ENCODE results near the gene CBLB.

CBLB gene

DNA sequence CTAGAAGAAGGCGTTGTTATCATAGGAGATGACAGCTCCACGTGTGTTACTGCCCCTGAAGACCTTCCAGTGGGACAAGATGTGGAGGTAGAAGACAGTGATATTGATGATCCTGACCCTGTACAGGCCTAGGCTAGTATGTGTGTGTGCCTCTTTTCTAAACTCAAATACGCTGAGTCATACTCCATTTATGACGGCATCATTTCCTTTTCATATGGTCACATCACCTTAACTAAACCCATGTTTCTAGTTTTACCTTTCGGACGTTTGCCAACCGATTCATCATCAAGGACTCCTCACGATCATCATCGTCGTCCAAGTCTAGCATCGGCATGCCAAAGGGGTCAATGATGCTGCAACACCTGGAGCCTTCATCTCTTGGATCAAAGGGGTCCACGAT, 149.0 kb downstream of the CBLB start:
- Histone ChIP-seq H3K36me3 (ENCODE audit: control insufficient read depth in 1 of 2, insufficient read depth in 2 of 2, low read length in 2 of 2) (peaks cover 31 to 39% of the 10 kb centered on the region in 2 donors), H3K27ac (ENCODE audit: low read length) (no peak overlapping the region), H3K4me1 (ENCODE audit: control insufficient read depth in 1 of 2, insufficient read depth in 2 of 2, low read length in 2 of 2) (no peaks in the 10 kb centered on the region), H3K9me3 (ENCODE audit: control insufficient read depth in 1 of 2, low read length in 2 of 2) (no peaks in the 10 kb centered on the region), H3K4me3 (ENCODE audit: low read depth in 1 of 2, low read length in 2 of 2) (no peak overlapping the region), H3K27me3 (ENCODE audit: low read depth, low read length) (no peaks in the 10 kb centered on the region)

DNA sequence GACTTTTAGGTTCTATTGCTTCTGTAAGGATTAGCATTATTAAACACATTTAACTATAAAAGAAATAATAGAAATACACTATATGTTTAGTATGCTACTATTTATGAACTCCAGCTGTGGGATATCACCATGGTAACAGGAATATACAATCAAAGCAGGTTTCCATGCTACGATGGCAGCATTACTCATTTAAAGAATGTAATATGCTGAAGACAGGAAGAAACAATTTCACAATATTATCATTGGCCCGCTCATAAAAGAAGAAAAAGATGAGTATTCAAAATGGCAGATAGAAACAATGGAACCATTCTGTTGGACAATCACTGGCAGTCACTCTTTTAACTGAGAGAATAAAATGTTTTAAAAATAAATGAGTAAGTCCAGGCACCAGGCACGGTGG, 153.4 kb downstream of the CBLB start:
- no peak overlapping the region for H3K27ac ChIP-seq (ENCODE audit: low read length)
- no peaks in the 10 kb centered on the region for H3K9me3 ChIP-seq (ENCODE audit: control insufficient read depth in 1 of 2, low read length in 2 of 2)
- H3K36me3 ChIP-seq (ENCODE audit: control insufficient read depth in 1 of 2, insufficient read depth in 2 of 2, low read length in 2 of 2), result peaks cover 41 to 53% of the 10 kb centered on the region in 2 donors
- no peaks in the 10 kb centered on the region for H3K4me1 ChIP-seq (ENCODE audit: control insufficient read depth in 1 of 2, insufficient read depth in 2 of 2, low read length in 2 of 2)
- no peak overlapping the region for H3K4me3 ChIP-seq (ENCODE audit: low read depth in 1 of 2, low read length in 2 of 2)
- no peaks in the 10 kb centered on the region for H3K27me3 ChIP-seq (ENCODE audit: low read depth, low read length)

DNA sequence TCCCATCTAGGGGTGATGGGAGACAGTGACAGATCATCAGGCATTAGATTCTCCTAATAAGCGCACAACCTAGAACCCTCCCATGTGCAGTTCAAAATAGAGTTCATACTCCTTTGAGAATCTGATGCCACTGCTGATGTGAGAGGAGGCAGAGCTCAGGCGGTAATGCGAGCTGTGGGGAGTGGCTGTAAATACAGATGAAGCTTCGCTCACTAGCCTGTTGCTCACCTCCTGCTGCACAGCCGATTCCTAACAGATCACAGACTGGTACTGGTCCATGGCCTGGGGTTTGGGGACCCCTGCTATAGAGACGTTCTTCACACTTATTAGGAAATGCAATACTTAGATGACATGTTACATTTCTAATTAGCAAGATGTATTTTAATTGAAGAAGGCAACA, 154.4 kb downstream of the CBLB start:
- no peak overlapping the region for H3K27ac ChIP-seq (ENCODE audit: low read length)
- H3K4me3 ChIP-seq (ENCODE audit: low read depth in 1 of 2, low read length in 2 of 2), result no peak overlapping the region
- H3K9me3 ChIP-seq (ENCODE audit: control insufficient read depth in 1 of 2, low read length in 2 of 2), result no peaks in the 10 kb centered on the region
- no peaks in the 10 kb centered on the region for H3K4me1 ChIP-seq (ENCODE audit: control insufficient read depth in 1 of 2, insufficient read depth in 2 of 2, low read length in 2 of 2)
- H3K36me3 ChIP-seq (ENCODE audit: control insufficient read depth in 1 of 2, insufficient read depth in 2 of 2, low read length in 2 of 2), result peaks cover 34 to 45% of the 10 kb centered on the region in 2 donors
- no peaks in the 10 kb centered on the region for H3K27me3 ChIP-seq (ENCODE audit: low read depth, low read length)

DNA sequence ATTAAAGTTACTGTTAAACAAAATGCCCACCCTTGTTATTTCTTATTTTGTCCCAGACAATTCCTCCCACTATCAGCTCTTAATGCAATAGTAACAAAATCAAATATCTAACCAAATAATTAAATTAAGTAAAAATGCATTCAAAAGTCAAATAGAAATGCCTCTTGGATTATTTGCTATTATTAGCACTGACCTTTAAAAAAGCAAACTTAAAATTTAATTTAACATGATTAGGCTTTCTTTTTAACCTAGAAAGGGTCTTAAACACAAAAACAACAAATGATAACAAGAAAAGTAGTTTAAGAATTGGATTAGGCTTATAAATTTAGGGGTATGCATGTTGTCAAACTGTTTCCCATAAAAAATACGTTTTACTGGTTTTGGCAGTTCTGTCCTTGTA, 159.8 kb downstream of the CBLB start:
- Histone ChIP-seq H3K4me3 (ENCODE audit: low read depth in 1 of 2, low read length in 2 of 2) (no peak overlapping the region), H3K4me1 (ENCODE audit: control insufficient read depth in 1 of 2, insufficient read depth in 2 of 2, low read length in 2 of 2) (no peaks in the 10 kb centered on the region), H3K27ac (ENCODE audit: low read length) (no peak overlapping the region), H3K27me3 (ENCODE audit: low read depth, low read length) (no peaks in the 10 kb centered on the region), H3K36me3 (ENCODE audit: control insufficient read depth in 1 of 2, insufficient read depth in 2 of 2, low read length in 2 of 2) (peaks cover 11% of the 10 kb centered on the region in 2 donors), H3K9me3 (ENCODE audit: control insufficient read depth in 1 of 2, low read length in 2 of 2) (no peaks in the 10 kb centered on the region)

DNA sequence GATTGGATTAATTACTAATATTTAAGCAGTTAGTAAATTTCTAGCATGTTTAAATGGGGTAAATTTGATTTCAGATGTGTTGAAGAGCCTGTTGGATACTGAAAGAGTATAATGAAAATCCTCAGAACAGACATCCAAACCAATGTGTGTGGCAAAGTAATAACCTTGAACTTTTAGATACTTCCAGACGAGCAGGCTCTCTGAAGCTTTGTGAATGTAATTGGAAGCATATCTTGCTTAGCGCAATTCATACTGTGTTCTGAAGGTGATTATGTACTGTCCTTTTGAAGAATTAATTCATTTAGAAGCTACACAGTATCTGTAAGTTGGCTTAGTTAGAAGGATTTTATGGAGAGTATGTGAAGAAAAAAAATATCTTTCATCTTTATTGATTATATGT, 161.8 kb downstream of the CBLB start:
- Histone ChIP-seq H3K9me3 (ENCODE audit: control insufficient read depth in 1 of 2, low read length in 2 of 2) (no peaks in the 10 kb centered on the region), H3K27ac (ENCODE audit: low read length) (no peak overlapping the region), H3K4me1 (ENCODE audit: control insufficient read depth in 1 of 2, insufficient read depth in 2 of 2, low read length in 2 of 2) (no peaks in the 10 kb centered on the region), H3K36me3 (ENCODE audit: control insufficient read depth in 1 of 2, insufficient read depth in 2 of 2, low read length in 2 of 2) (peaks cover 8 to 16% of the 10 kb centered on the region in 2 donors), H3K27me3 (ENCODE audit: low read depth, low read length) (no peaks in the 10 kb centered on the region), H3K4me3 (ENCODE audit: low read depth in 1 of 2, low read length in 2 of 2) (no peak overlapping the region)

DNA sequence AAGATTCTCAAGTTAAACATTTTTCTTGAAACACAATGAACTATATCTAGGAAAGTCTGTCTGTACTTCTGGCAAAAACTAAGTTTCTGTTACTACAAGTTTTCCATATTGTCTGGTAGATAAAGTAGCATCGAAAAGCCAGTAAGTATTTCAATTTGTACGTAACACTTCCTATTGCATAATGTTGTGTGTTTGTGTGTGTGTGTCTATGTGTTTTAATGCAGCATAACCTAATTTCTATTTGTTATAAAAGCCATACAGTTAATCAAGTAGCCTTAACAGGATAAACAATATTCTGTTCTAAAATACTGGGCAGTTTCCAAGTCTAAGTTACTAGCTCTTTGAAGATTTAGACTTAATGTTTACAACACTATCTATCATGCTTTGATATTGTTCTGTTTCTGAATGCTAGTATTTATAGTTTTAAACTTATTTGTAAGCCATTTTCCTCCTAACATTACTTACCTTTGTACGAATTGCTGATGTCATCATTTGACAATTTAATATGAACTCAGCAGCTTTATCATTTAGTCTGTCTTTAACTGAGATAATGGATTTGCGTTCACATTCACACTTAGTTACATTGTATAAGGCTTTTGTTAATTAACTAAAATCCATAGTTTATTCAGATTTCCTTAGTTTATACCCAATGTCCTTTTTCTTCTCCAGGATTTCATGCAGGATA, 163.9 kb downstream of the CBLB start:
- Histone ChIP-seq H3K4me3 (ENCODE audit: low read depth in 1 of 2, low read length in 2 of 2) (no peak overlapping the region), H3K27me3 (ENCODE audit: low read depth, low read length) (no peaks in the 10 kb centered on the region), H3K9me3 (ENCODE audit: control insufficient read depth in 1 of 2, low read length in 2 of 2) (no peaks in the 10 kb centered on the region), H3K4me1 (ENCODE audit: control insufficient read depth in 1 of 2, insufficient read depth in 2 of 2, low read length in 2 of 2) (no peaks in the 10 kb centered on the region), H3K36me3 (ENCODE audit: control insufficient read depth in 1 of 2, insufficient read depth in 2 of 2, low read length in 2 of 2) (peaks cover 20 to 23% of the 10 kb centered on the region in 2 donors), H3K27ac (ENCODE audit: low read length) (no peak overlapping the region)

DNA sequence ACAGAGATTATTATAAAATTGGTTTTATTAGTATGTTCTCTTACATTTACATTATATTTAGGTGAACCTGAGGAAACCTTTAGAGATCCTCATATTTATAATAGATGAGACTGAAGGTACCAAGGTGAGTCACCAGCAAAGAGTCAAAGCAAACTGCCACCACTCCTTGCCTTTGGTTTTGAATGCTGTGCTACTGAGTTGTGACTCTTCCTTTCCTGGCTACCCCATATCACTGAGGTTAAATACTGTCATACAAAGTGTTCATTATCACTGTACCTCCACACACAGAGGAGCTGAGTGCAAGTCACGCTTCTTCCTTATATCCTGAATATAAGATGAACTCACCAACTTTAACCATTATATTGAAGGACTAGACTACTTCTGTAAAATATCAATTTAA, 168.2 kb downstream of the CBLB start:
- H3K9me3 ChIP-seq (ENCODE audit: control insufficient read depth in 1 of 2, low read length in 2 of 2), result no peaks in the 10 kb centered on the region
- no peaks in the 10 kb centered on the region for H3K4me1 ChIP-seq (ENCODE audit: control insufficient read depth in 1 of 2, insufficient read depth in 2 of 2, low read length in 2 of 2)
- no peak overlapping the region for H3K4me3 ChIP-seq (ENCODE audit: low read depth in 1 of 2, low read length in 2 of 2)
- no peak overlapping the region for H3K27ac ChIP-seq (ENCODE audit: low read length)
- H3K27me3 ChIP-seq (ENCODE audit: low read depth, low read length), result no peaks in the 10 kb centered on the region
- H3K36me3 ChIP-seq (ENCODE audit: control insufficient read depth in 1 of 2, insufficient read depth in 2 of 2, low read length in 2 of 2), result peaks cover 20 to 27% of the 10 kb centered on the region in 2 donors

DNA sequence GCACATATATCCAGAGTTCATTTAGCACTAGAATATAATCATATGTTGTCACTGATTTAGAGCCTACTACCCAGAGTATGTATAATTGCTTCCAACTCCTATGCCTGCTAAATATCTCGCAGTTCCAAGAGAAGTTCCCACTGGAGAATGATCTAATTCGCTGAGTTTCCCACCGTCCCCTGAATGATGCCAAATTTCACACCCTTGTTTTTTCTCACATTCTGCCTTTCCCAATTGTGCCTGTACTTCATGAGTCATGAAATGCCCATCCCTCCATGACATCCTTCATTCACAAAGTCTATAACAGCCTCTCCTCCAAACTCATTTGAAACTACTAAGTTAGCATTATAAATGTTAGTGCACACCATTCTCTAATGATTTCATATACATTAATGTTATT, 177.2 kb downstream of the CBLB start:
- H3K27me3 ChIP-seq (ENCODE audit: low read depth, low read length), result no peaks in the 10 kb centered on the region
- H3K4me3 ChIP-seq (ENCODE audit: low read depth in 1 of 2, low read length in 2 of 2), result no peak overlapping the region
- no peaks in the 10 kb centered on the region for H3K9me3 ChIP-seq (ENCODE audit: control insufficient read depth in 1 of 2, low read length in 2 of 2)
- peaks cover 7 to 12% of the 10 kb centered on the region in 2 donors for H3K36me3 ChIP-seq (ENCODE audit: control insufficient read depth in 1 of 2, insufficient read depth in 2 of 2, low read length in 2 of 2)
- H3K4me1 ChIP-seq (ENCODE audit: control insufficient read depth in 1 of 2, insufficient read depth in 2 of 2, low read length in 2 of 2), result peaks cover 0 to 7% of the 10 kb centered on the region in 2 donors
- no peak overlapping the region for H3K27ac ChIP-seq (ENCODE audit: low read length)

DNA sequence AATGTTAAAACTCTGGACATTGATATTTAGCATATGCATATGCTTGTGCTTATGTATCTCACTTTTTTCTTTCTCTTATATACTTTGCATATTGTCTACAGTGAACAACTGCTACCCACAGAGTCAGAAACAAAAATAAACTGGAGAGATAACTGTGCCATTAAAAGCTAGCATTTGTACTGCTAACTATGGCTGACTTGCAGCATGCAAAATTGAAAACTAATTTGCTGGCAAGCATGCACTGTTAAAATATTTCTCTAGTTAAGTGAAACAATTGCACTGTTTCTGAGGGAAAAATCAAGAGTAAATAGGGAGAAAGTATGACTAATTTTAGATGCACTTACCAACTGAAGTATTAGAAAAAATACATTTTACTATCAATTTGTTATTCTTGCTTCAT, 177.8 kb downstream of the CBLB start:
- no peak overlapping the region for H3K4me3 ChIP-seq (ENCODE audit: low read depth in 1 of 2, low read length in 2 of 2)
- H3K9me3 ChIP-seq (ENCODE audit: control insufficient read depth in 1 of 2, low read length in 2 of 2), result no peaks in the 10 kb centered on the region
- peaks cover 7 to 12% of the 10 kb centered on the region in 2 donors for H3K36me3 ChIP-seq (ENCODE audit: control insufficient read depth in 1 of 2, insufficient read depth in 2 of 2, low read length in 2 of 2)
- H3K4me1 ChIP-seq (ENCODE audit: control insufficient read depth in 1 of 2, insufficient read depth in 2 of 2, low read length in 2 of 2), result peaks cover 0 to 9% of the 10 kb centered on the region in 2 donors
- no peaks in the 10 kb centered on the region for H3K27me3 ChIP-seq (ENCODE audit: low read depth, low read length)
- H3K27ac ChIP-seq (ENCODE audit: low read length), result no peak overlapping the region

DNA sequence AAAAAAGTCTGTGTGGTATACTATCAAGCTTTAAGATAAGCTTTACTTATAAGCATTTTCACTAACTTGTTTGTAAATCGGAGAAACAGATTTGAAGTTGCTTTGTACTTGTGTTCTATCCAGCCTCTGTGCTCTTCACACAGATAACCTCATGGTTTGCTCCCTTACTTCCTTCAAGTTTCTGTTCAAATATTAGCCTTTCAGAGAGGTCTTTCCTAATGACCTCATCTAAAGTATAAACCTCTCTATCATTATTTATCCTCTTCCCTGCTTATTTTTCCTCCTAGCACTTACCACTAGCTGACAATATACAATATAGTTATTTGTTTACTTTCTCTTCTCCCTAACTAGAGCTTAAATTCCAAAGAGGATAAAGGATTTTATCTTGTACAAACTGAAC, 180.0 kb downstream of the CBLB start:
- H3K4me1 ChIP-seq (ENCODE audit: control insufficient read depth in 1 of 2, insufficient read depth in 2 of 2, low read length in 2 of 2), result peaks cover 0 to 15% of the 10 kb centered on the region in 2 donors
- H3K27ac ChIP-seq (ENCODE audit: low read length), result no peak overlapping the region
- H3K4me3 ChIP-seq (ENCODE audit: low read depth in 1 of 2, low read length in 2 of 2), result no peak overlapping the region
- H3K36me3 ChIP-seq (ENCODE audit: control insufficient read depth in 1 of 2, insufficient read depth in 2 of 2, low read length in 2 of 2), result peaks cover 7 to 12% of the 10 kb centered on the region in 2 donors
- H3K27me3 ChIP-seq (ENCODE audit: low read depth, low read length), result no peaks in the 10 kb centered on the region
- no peaks in the 10 kb centered on the region for H3K9me3 ChIP-seq (ENCODE audit: control insufficient read depth in 1 of 2, low read length in 2 of 2)

DNA sequence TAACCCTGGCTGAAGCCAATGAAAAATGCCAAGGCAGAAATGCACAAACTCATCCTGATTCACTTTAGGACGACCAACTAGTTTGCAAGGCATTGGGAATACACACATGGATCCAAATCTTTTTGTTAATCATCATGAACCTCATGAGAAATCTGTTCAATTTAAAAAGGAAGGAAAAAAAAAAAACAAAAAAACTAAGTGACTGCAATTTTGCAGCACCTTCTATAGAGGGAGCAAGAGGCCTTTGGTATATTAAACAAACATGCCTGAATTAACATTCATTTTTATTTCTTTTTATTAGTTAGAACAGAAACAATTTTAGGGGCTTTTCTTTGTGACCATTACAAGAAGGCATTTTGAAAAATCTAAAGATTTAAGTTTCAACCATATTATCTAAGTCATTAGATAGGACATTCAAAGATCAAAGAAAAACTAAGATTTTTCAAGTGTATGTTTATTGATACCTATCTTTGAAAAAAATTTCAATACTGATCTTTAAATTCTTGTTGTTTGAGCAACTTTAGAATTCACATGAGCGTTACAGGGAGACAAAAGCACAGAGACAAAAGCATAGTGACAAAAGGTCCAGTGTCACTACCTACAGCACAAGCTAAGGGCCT, 182.4 kb downstream of the CBLB start:
- H3K27me3 ChIP-seq (ENCODE audit: low read depth, low read length), result no peaks in the 10 kb centered on the region
- H3K36me3 ChIP-seq (ENCODE audit: control insufficient read depth in 1 of 2, insufficient read depth in 2 of 2, low read length in 2 of 2), result peaks cover under 1 to 5% of the 10 kb centered on the region in 2 donors
- no peaks in the 10 kb centered on the region for H3K9me3 ChIP-seq (ENCODE audit: control insufficient read depth in 1 of 2, low read length in 2 of 2)
- peaks cover 0 to 17% of the 10 kb centered on the region in 2 donors for H3K4me1 ChIP-seq (ENCODE audit: control insufficient read depth in 1 of 2, insufficient read depth in 2 of 2, low read length in 2 of 2)
- H3K4me3 ChIP-seq (ENCODE audit: low read depth in 1 of 2, low read length in 2 of 2), result no peak overlapping the region
- H3K27ac ChIP-seq (ENCODE audit: low read length), result no peak overlapping the region

DNA sequence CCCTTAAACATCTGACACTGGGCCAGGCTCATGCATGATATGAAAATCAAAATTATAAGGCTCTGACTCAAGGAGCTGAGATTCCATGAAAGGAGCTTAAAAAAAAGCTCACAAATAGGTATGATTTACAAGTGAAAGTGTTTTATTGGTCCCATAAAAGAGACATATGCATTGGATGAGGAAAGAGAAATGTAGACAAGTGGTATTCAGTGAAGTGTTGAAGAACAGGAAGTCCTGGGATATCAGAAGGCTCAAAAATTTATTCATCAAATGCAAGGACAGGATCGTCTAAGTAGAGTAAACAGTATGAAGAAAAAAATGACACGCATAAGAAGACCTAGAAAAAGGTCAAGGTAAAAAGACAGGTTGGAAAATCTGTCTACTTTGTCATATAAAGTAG, 188.9 kb downstream of the CBLB start:
- no peaks in the 10 kb centered on the region for H3K27me3 ChIP-seq (ENCODE audit: low read depth, low read length)
- H3K27ac ChIP-seq (ENCODE audit: low read length), result no peak overlapping the region
- no peak overlapping the region for H3K4me3 ChIP-seq (ENCODE audit: low read depth in 1 of 2, low read length in 2 of 2)
- peaks cover 12 to 34% of the 10 kb centered on the region in 2 donors for H3K36me3 ChIP-seq (ENCODE audit: control insufficient read depth in 1 of 2, insufficient read depth in 2 of 2, low read length in 2 of 2)
- peaks cover 0 to 8% of the 10 kb centered on the region in 2 donors for H3K4me1 ChIP-seq (ENCODE audit: control insufficient read depth in 1 of 2, insufficient read depth in 2 of 2, low read length in 2 of 2)
- no peaks in the 10 kb centered on the region for H3K9me3 ChIP-seq (ENCODE audit: control insufficient read depth in 1 of 2, low read length in 2 of 2)

All from muscle layer of duodenum (tissue), 2 donors.